OCI-LY7 (cell line): ENCODE data around the gene AP2A1.

Experiments used
- EZH2phosphoT487 ChIP-seq: fragments of 200-600 bp; sonication (generic); IDR thresholded peaks from 2 replicates; pipeline ENCODE4 v1.6.1; 2018; ENCODE audit warnings: low read depth, borderline replicate concordance, mild to moderate bottlenecking, mixed run types, antibody characterized with exemption, low read length, moderate library complexity, mixed read lengths
- TF ChIP-seq, protein P1 (sequence below): fragments of 200-600 bp; sonication (generic); conservative IDR thresholded peaks from 2 replicates; pipeline ENCODE4 v1.5.1; 2014; ENCODE audit warnings: mild to moderate bottlenecking, antibody characterized with exemption, low read length, moderate library complexity, mixed read lengths

DNA sequence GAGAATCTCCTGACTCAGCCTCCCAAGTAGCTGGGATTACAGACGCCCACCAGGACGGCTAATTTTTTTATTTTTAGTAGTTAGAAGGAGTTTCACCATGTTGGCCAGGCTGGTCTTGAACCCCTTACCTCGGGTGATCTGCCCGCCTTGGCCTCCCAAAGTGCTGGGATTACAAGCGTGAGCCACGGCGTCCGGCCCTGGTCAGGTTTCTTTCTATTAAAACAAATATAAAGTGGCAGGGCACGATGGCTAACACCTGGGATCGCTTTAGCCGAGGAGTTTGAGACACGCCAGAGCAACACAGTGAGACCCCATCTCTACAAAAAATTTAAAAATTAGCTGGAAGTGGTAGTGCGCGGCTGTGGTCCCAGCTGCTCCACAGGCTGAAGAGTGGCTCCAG, 49.8 kb downstream of the AP2A1 start:
- TF ChIP-seq, protein P1, sequence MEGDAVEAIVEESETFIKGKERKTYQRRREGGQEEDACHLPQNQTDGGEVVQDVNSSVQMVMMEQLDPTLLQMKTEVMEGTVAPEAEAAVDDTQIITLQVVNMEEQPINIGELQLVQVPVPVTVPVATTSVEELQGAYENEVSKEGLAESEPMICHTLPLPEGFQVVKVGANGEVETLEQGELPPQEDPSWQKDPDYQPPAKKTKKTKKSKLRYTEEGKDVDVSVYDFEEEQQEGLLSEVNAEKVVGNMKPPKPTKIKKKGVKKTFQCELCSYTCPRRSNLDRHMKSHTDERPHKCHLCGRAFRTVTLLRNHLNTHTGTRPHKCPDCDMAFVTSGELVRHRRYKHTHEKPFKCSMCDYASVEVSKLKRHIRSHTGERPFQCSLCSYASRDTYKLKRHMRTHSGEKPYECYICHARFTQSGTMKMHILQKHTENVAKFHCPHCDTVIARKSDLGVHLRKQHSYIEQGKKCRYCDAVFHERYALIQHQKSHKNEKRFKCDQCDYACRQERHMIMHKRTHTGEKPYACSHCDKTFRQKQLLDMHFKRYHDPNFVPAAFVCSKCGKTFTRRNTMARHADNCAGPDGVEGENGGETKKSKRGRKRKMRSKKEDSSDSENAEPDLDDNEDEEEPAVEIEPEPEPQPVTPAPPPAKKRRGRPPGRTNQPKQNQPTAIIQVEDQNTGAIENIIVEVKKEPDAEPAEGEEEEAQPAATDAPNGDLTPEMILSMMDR = no peak
- no peak for TF ChIP-seq EZH2phosphoT487
